ENCODE results near the gene BRIP1.
"Not testable (repeated sequence)": the region's sequence is repeated elsewhere in the genome, so short reads cannot be mapped to it uniquely, and the experiment has no call there.

BRIP1 gene

GRCh38 chr17:61743766-61744165 lies 119.6 kb downstream of the BRIP1 start:
- DNase-seq (ENCODE audit: low read depth): no peak
- H3K4me3 ChIP-seq (ENCODE audit: low read depth, low read length): no peak overlapping the region

- no peak for DNase-seq (ENCODE audit: low read depth)
Observed at GRCh38 chr17:61739002-61739401, 124.3 kb downstream of the BRIP1 start.

GRCh38 chr17:61738249-61738648 lies 125.1 kb downstream of the BRIP1 start:
- no peak for DNase-seq (ENCODE audit: low read depth)
- no peak overlapping the region for H3K4me3 ChIP-seq (ENCODE audit: low read depth, low read length)

More at GRCh38 chr17:61739002-61739401, 124.3 kb downstream of the BRIP1 start:
- H3K4me3 ChIP-seq (ENCODE audit: low read depth, low read length): no peak overlapping the region

- DNase-seq (ENCODE audit: low read depth): no peak
- no peak overlapping the region for H3K4me3 ChIP-seq (ENCODE audit: low read depth, low read length)
Observed at GRCh38 chr17:61737820-61738219, 125.5 kb downstream of the BRIP1 start.

GRCh38 chr17:61736438-61736837 lies 126.9 kb downstream of the BRIP1 start:
- no peak overlapping the region for H3K4me3 ChIP-seq (ENCODE audit: low read depth, low read length)
- DNase-seq (ENCODE audit: low read depth): no peak

- no peak for DNase-seq (ENCODE audit: low read depth)
- no peak overlapping the region for H3K4me3 ChIP-seq (ENCODE audit: low read depth, low read length)
Observed at GRCh38 chr17:61735807-61736206, 127.5 kb downstream of the BRIP1 start.

- DNase-seq (ENCODE audit: low read depth): no peak
- no peak overlapping the region for H3K4me3 ChIP-seq (ENCODE audit: low read depth, low read length)
Observed at GRCh38 chr17:61734466-61734865, 128.9 kb downstream of the BRIP1 start.

- DNase-seq (ENCODE audit: low read depth): no peak
- no peak overlapping the region for H3K4me3 ChIP-seq (ENCODE audit: low read depth, low read length)
Observed at GRCh38 chr17:61734012-61734411, 129.3 kb downstream of the BRIP1 start.

GRCh38 chr17:61733021-61733420 lies 130.3 kb downstream of the BRIP1 start:
- H3K4me3 ChIP-seq (ENCODE audit: low read depth, low read length): no peak overlapping the region
- DNase-seq (ENCODE audit: low read depth): no peak

- no peak for DNase-seq (ENCODE audit: low read depth)
- H3K4me3 ChIP-seq (ENCODE audit: low read depth, low read length): no peak overlapping the region
Observed at GRCh38 chr17:61732169-61732568, 131.2 kb downstream of the BRIP1 start.

- no peak for DNase-seq (ENCODE audit: low read depth)
- H3K4me3 ChIP-seq (ENCODE audit: low read depth, low read length): no peak overlapping the region
Observed at GRCh38 chr17:61731330-61731729, 132.0 kb downstream of the BRIP1 start.

GRCh38 chr17:61729690-61730268 lies 133.5 kb downstream of the BRIP1 start:
- DNase-seq (ENCODE audit: low read depth): no peak

GRCh38 chr17:61728297-61728836 lies 135.0 kb downstream of the BRIP1 start:
- no peak overlapping the region for H3K4me3 ChIP-seq (ENCODE audit: low read depth, low read length)
- DNase-seq (ENCODE audit: low read depth): no peak

More at GRCh38 chr17:61729690-61730268, 133.5 kb downstream of the BRIP1 start:
- H3K4me3 ChIP-seq (ENCODE audit: low read depth, low read length): no peak overlapping the region

GRCh38 chr17:61727798-61728197 lies 135.5 kb downstream of the BRIP1 start:
- not testable (repeated sequence) for DNase-seq (ENCODE audit: low read depth); H3K4me3 ChIP-seq (ENCODE audit: low read depth, low read length)

- H3K4me3 ChIP-seq (ENCODE audit: low read depth, low read length): no peak overlapping the region
- DNase-seq (ENCODE audit: low read depth): no peak
Observed at GRCh38 chr17:61726977-61727376, 136.4 kb downstream of the BRIP1 start.

- no peak overlapping the region for H3K4me3 ChIP-seq (ENCODE audit: low read depth, low read length)
- no peak for DNase-seq (ENCODE audit: low read depth)
Observed at GRCh38 chr17:61724777-61725176, 138.6 kb downstream of the BRIP1 start.

- H3K4me3 ChIP-seq (ENCODE audit: low read depth, low read length): no peak overlapping the region
Observed at GRCh38 chr17:61723914-61724313, 139.4 kb downstream of the BRIP1 start.

GRCh38 chr17:61723183-61723582 lies 140.1 kb downstream of the BRIP1 start:
- no peak overlapping the region for H3K4me3 ChIP-seq (ENCODE audit: low read depth, low read length)
- no peak for DNase-seq (ENCODE audit: low read depth)

More at GRCh38 chr17:61723914-61724313, 139.4 kb downstream of the BRIP1 start:
- DNase-seq (ENCODE audit: low read depth): no peak

GRCh38 chr17:61722398-61722797 lies 140.9 kb downstream of the BRIP1 start:
- H3K4me3 ChIP-seq (ENCODE audit: low read depth, low read length): no peak overlapping the region

GRCh38 chr17:61720016-61720795 lies 143.1 kb downstream of the BRIP1 start:
- peak; percentile 10 for DNase-seq (ENCODE audit: low read depth)
- H3K4me3 ChIP-seq (ENCODE audit: low read depth, low read length): no peak overlapping the region

More at GRCh38 chr17:61722398-61722797, 140.9 kb downstream of the BRIP1 start:
- no peak for DNase-seq (ENCODE audit: low read depth)

GRCh38 chr17:61719220-61719619 lies 144.1 kb downstream of the BRIP1 start:
- not testable (repeated sequence) for DNase-seq (ENCODE audit: low read depth)

More at GRCh38 chr17:61719220-61719619, 144.1 kb downstream of the BRIP1 start:
- H3K4me3 ChIP-seq (ENCODE audit: low read depth, low read length): not testable (repeated sequence)

Measured in skeletal muscle cell (primary cell).